Measurements from ENCODE around the gene ENTREP1.
"Not testable (repeated sequence)": the region's sequence is repeated elsewhere in the genome, so short reads cannot be mapped to it uniquely, and the experiment has no call there.

The ENTREP1 gene

DNA sequence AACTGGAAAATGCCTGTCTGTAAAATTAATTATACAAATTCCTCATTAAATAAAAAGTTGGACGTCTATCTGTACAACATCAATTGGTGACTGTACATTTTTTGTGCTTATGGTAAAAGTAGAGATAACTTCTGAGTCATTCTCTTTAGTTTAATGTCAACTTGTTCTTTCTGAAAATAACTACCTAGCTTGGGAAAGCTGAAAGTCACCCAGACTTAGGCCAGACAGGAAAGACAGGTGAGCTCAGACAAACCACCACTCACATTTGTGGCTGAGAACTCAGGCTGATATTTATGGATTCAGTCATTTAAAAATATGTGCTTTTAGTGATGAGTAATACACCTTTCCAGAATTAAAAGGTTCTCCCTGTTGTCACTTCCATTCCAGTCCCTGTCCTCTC lies 31.9 kb upstream of the ENTREP1 start:
- TF ChIP-seq CTCF (conservative IDR thresholded peaks at IDR 0.05; ENCODE audit: low read depth, low read length), result no peak
- no peak overlapping the region for H3K4me3 ChIP-seq (ENCODE audit: low read length)
- DNase-seq (ENCODE audit: low read depth), result no peak

- DNase-seq (ENCODE audit: low read depth), result no peak
- no peak overlapping the region for H3K4me3 ChIP-seq (ENCODE audit: low read length)
- no peak for TF ChIP-seq CTCF (conservative IDR thresholded peaks at IDR 0.05; ENCODE audit: low read depth, low read length)
Measured at GRCh38 chr9:69295872-69296552, 29.0 kb upstream of the ENTREP1 start.

DNA sequence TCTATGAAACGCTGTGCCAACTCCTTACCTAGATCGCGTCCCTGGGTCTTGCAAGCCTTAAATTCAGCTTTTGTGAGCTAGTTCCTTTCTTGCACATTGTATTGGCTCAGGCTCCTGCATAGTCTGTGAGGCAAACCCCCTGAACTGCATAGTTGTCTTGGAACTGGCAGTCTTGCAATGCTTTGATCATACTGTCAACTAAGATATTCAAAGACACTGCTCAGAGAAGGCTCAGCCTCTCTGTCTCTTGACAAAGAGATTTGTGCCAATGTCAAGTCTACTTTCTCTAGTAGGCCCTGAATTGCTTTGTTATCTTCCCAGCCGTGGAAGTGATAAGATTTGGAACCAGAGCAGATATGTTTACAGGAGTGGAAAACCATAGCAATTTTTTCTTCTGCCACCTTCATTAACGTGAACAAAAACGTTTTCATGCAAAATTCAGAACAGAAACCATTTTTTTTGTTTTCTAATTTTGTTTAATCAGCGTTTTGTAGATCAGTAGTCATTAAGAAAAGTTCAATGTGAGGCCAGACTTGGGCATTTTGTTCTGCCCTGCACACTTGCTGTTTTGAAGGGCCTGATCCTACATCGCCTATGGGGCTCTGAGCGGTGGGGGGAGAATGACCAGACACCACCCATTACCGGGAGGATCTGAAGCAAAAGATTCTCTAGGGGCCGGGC lies 27.6 kb upstream of the ENTREP1 start:
- no peak overlapping the region for H3K4me3 ChIP-seq (ENCODE audit: low read length)
- no peak for TF ChIP-seq CTCF (conservative IDR thresholded peaks at IDR 0.05; ENCODE audit: low read depth, low read length)
- DNase-seq (ENCODE audit: low read depth), result no peak

DNA sequence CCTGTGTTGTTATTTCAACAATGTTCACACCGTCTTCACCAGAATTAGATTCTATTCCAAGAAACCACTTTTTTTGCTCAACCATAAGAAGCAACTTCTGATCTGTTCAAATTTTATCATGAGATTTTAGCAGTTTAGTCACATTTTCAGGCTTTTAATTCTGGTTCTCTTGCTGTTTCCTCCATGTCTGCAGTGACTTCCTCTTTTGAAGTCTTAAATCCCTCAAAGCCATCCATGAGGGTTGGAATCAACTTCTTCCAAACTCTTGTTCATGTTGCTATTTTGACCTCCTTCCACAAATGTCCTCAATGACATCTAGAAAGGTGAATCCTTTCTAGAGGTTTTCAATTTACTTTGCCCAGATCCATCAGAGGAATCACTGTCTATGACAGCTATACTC lies 25.7 kb upstream of the ENTREP1 start:
- no peak for DNase-seq (ENCODE audit: low read depth)
- no peak overlapping the region for H3K4me3 ChIP-seq (ENCODE audit: low read length)
- no peak for TF ChIP-seq CTCF (conservative IDR thresholded peaks at IDR 0.05; ENCODE audit: low read depth, low read length)

DNA sequence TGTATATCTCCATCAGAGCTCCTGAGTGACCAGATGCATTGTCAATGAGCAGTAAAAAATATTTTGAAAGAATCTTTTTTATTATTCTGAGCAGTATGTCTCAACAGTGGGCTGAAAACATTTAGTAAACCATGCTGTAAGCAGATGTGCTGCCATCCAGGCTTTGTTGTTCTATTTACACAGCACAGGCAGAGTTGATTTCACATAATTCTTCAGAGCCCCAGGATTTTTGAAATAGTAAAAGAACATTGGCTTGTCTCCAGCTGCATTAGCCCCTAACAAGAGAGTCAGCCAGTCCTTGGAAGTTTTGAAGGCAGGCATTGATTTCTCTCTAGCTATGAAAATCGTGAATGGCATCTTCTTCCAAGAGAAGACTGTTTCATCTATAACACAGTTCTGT lies 25.2 kb upstream of the ENTREP1 start:
- no peak for DNase-seq (ENCODE audit: low read depth)
- TF ChIP-seq CTCF (conservative IDR thresholded peaks at IDR 0.05; ENCODE audit: low read depth, low read length), result no peak
- H3K4me3 ChIP-seq (ENCODE audit: low read length), result no peak overlapping the region

DNA sequence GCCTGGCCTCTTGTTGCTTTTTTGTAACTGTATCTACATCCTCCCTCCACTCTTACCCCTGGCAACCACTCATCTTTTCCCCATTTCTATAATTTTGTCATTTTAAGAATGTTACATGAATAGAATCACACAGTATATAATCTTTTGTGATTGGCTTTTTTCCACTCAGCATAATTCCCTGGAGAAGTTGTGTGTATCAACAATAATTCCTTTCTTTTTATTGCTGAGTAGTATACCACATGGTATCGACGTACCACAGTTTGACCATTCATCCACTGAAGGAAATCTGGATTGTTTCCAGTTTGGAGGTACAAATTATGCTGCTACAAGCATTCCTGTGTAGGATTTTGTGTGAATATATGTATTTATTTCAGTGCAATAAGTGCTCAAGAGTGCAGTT lies 21.7 kb upstream of the ENTREP1 start:
- no peak overlapping the region for H3K4me3 ChIP-seq (ENCODE audit: low read length)
- TF ChIP-seq CTCF (conservative IDR thresholded peaks at IDR 0.05; ENCODE audit: low read depth, low read length), result no peak
- DNase-seq (ENCODE audit: low read depth), result no peak

DNA sequence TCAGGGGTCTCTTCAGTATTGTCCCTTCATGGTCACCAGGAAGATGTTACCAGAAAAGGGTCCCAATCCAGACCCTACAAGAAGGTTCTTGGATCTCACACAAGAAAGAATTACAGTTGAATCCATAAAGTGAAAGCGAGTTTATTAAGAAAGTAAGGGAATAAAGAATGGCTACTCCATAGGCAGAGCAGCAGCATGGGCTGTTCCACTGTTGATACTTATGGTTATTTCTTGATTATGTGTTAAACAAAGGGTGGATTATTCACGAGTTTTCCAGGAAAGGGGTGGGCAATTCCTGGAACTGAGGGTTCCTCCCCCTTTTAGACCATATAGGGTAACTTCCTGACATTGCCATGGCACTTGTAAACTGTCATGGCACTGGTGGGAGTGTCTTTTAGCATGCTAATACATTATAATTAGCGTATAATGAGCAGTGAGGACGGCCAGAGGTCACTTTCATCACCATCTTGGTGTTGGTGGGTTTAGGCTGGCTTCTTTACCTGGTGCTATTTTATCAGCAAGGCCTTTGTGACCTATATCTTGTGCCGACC lies 18.0 kb upstream of the ENTREP1 start:
- H3K4me3 ChIP-seq (ENCODE audit: low read length); DNase-seq (ENCODE audit: low read depth): not testable (repeated sequence)
